Stimulated activated CD4-positive, alpha-beta T cell treated with anti-CD3 and anti-CD28 coated beads, Interleukin-12 subunit alpha, Interleukin-12 subunit beta, amount 100 ng/mL, for 48 hours (primary cell): ENCODE data around the gene PYY.
A peak's percentile ranks its signal among the peaks of the same experiment; 100 is the strongest.
"Not testable (repeated sequence)": the region's sequence is repeated elsewhere in the genome, so short reads cannot be mapped to it uniquely, and the experiment has no call there.

Experiments
- DNase-seq, 3 donors: peaks; one replicate each; pipeline ENCODE4 v3.0.0-alpha.2; 2020; ENCODE audit warnings: low read depth in 2 of 3, low spot score in 1 of 3

The PYY gene

GRCh38 chr17:43946781-43947180 lies 7.0 kb downstream of the PYY start:
- no peak for DNase-seq

GRCh38 chr17:43945074-43945829 lies 8.5 kb downstream of the PYY start:
- DNase-seq = no peak

GRCh38 chr17:43942051-43942685 lies 11.6 kb downstream of the PYY start, which contains the start of gene PPY:
Gene PPY, minus strand, starts transcription at chr17:43942476. Its CDS starts 822 bp downstream, at chr17:43941654.
- no peak for DNase-seq

- DNase-seq = no peak
These were observed 13.1 kb downstream of the PYY start for GRCh38 chr17:43940630-43941029.

GRCh38 chr17:43939886-43940285 lies 13.9 kb downstream of the PYY start:
- DNase-seq = no peak

GRCh38 chr17:43939452-43939851 lies 14.3 kb downstream of the PYY start:
- DNase-seq = not testable (repeated sequence)

- DNase-seq = no peak
These were observed 14.9 kb downstream of the PYY start for GRCh38 chr17:43938838-43939182.

- no peak for DNase-seq
These were observed 17.3 kb downstream of the PYY start for GRCh38 chr17:43936434-43936833.

GRCh38 chr17:43935926-43936261 lies 17.8 kb downstream of the PYY start:
- no peak for DNase-seq

- no peak for DNase-seq
These were observed 18.4 kb downstream of the PYY start for GRCh38 chr17:43935204-43935925.

GRCh38 chr17:43932923-43933322 lies 20.8 kb downstream of the PYY start:
- DNase-seq = no peak

- DNase-seq = no peak
These were observed 21.4 kb downstream of the PYY start for GRCh38 chr17:43932357-43932756.

- DNase-seq = no peak
These were observed 22.6 kb downstream of the PYY start for GRCh38 chr17:43931062-43931571.

- DNase-seq = no peak
These were observed 25.1 kb downstream of the PYY start for GRCh38 chr17:43928609-43929008.

GRCh38 chr17:43927929-43928328 lies 25.8 kb downstream of the PYY start:
- DNase-seq = not testable (repeated sequence)

- DNase-seq = no peak
These were observed 26.5 kb downstream of the PYY start for GRCh38 chr17:43927060-43927864.

- DNase-seq = no peak
These were observed 29.2 kb downstream of the PYY start for GRCh38 chr17:43924558-43924957.

- DNase-seq = no peak
These were observed 33.1 kb downstream of the PYY start for GRCh38 chr17:43920500-43921095.

- no peak for DNase-seq
These were observed 35.7 kb downstream of the PYY start for GRCh38 chr17:43918026-43918389.

GRCh38 chr17:43917348-43918025 lies 36.3 kb downstream of the PYY start:
- peak in 2 of 3 donors; percentile 26 to 29 for DNase-seq
